Panc1 (cell line): Measurements from ENCODE around the gene UBAP1.

ENCODE experiments used
- CTCF ChIP-seq: fragments of 450-650 bp; IDR thresholded peaks from 2 replicates; pipeline ENCODE4 v1.5.1; 2017; ENCODE audit warnings: mild to moderate bottlenecking
- POLR2AphosphoS5 ChIP-seq: IDR thresholded peaks from 2 replicates; pipeline ENCODE4 v1.6.1; 2012; ENCODE audit warnings: mild to moderate bottlenecking, low read depth, low read length, moderate library complexity
- REST ChIP-seq, 2 experiments: IDR thresholded peaks; 2 replicates each; pipeline ENCODE4 v1.6.1; 2011 to 2012; ENCODE audit warnings: low read depth in 2 of 2, control low read depth in 1 of 2, low read length in 1 of 2, mild to moderate bottlenecking in 1 of 2, moderate library complexity in 1 of 2; ENCODE audit not compliant: insufficient read depth in 1 of 2
- SIN3A ChIP-seq: IDR thresholded peaks from 2 replicates; pipeline ENCODE4 v1.6.1; 2012; ENCODE audit warnings: low read depth, mild to moderate bottlenecking, low read length, moderate library complexity, borderline replicate concordance; ENCODE audit not compliant: insufficient read depth

- TF ChIP-seq SIN3A (no peak), CTCF (no peak), POLR2AphosphoS5 (no peak), REST (IDR thresholded peaks at IDR 0.05; ENCODE audit: insufficient read depth in 1 of 2, low read depth in 2 of 2, low read length in 1 of 2) (no peak)
These were observed 67.6 kb downstream of the UBAP1 start for GRCh38 chr9:34246453-34246852.
